GM19035 (cell line): Measurements from ENCODE around the gene LSM7.
"Not testable (repeated sequence)": the region's sequence is repeated elsewhere in the genome, so short reads cannot be mapped to it uniquely, and the experiment has no call there.

Experiments used
- ATAC-seq: cut with Tn5 transposase; IDR thresholded peaks from one replicate; pipeline ENCODE4 v1.9.1; 2021; ENCODE audit not compliant: unreplicated experiment

LSM7 gene

DNA sequence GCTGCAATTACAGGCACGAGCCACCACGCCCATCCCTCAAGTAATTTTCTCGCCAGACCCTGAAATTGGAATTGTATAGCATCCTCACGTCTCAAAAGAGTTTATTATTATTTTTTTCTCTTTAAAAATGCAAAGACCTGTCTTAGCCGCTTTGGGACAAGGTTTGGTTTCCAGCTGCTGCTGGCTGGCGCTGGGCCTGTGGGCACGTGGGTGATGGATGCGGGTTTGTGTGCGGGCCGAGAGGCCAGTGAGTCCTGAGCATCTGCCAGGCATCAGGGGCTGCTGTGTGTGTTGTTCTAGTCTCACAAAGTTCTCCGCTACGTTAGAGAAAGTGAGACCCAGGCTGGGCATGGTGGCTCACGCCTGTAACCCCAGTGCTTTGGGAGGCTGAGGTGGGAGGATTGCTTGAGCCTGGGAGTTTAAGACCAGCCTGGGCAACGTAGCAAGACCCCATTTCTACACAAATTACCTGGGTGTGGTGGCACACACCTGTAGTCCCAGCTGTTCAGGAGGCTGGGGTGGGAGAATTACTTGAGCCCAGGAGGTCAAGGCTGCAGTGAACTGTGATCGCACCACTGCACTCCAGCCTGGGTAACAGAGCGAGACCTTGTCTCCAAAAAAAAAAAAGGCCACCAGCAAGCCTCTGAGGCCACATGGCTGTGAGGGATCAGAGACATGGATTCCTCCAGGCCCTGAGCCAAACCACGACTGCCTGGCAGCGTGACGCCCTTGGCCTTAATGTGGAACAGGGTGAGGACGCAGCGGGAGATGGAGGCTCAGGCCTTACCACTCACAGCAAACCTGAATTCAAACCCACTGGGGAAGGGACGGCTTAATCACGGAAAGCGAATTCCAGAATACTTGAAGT lies 27.0 kb upstream of the LSM7 start:
- no peak for ATAC-seq

DNA sequence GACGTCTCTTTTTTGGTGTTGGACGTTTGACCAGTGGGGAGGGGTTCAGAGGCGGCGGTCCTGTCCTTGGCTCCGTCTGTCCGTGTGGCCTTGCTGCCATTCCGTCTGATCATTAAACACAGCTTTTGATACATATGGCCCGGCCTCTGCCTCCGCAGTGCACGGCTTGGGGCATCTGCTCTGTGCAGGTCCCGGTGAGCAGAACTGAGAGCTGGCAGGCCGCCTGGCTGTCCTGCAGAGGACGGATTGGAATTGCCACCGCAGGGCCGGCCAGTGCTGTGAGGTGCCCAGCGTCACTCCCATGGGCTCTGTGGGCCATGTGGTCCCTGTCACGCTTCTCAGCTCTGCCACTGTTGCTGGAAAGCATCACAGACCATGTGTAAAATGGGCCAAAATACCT lies 26.3 kb upstream of the LSM7 start:
- no peak for ATAC-seq

DNA sequence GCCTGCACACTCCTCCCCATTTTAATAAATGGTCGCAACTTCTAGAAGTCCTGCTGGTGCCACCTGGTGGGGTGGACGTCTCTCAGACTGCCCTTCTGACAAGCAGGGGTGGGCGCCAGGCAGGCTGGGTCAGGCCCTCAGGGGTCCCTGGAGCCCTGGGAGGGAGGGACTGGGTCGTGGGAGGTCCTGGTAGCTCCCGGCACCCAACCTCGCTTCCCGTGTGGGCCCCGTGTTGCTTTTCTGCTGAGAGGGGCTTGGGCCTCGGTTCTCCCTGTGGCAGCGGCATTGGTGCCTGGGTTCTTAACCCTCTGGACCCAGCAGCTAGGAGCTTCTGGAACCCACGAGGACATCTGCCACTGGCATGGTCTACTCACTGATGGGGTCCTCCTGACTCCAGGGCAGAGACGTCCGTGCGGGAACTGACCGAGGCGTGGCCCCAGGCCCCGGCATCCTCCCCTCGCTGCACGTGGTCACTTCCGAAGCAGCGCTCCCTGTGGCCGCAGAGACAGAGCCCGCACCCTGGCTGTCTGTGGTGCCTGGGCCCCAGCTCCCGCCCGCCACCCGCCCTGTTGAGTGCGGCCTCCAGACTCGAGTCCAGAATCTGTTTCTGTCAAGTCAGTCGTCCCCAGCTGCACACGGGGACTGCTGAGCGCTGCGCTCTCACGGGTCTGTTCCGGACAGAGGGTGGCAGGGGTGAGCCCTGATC lies 25.7 kb upstream of the LSM7 start:
- no peak for ATAC-seq

DNA sequence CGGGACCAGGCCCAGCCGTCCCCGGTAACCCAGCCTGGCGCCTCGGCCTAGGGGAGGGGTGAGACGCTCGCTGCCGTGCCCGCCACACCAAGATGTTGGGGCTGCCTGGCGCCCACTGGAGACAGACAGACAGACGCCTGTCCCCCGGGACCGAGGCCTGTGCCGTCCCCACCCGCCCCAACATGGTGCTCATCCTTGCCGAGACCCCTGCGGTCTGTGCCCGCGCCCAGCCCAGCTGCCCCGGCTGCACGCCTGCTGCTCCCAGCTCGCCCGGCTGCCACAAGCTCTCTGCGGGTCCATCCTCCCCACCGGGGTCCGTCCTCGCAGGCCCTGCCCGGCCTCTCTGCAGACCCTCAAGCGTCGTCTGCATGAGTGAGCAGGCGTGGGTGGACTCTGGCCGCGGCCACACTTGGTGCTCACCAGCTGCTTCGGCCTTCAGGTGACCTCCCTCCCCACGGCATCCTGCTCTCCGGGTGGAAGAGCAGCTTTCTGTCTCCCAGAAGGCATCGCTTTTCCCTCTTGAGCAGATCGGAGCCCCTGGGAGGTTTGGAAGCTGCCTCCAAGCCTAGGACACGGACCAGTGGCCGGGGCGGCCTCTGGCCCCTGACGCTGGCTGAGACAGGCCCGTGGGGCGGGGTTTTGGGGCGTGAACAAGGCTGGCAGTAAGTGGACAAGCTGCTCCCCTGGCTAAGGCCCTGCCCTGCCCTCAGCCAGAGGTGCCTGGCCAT lies 24.9 kb upstream of the LSM7 start:
- ATAC-seq, result no peak

DNA sequence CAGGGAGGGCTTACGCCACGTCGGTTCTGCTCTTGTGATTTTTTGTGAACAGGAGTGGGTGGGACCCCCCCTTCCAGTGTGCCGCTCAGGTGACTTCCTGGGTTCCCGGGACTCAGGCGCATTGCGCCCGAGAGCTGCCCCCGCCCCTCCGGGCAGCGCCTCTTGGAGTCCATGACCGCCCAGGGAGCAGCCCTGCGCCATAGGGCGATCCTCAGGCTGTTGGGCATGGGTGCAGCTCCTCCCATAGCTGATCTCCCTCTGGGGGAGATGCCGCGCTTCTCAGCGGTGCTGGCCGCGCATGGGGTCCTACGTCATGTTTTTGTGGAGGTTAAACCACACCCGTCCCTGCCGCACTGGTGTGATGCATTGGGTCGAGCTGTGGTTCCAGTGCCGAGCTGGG lies 23.7 kb upstream of the LSM7 start:
- no peak for ATAC-seq

DNA sequence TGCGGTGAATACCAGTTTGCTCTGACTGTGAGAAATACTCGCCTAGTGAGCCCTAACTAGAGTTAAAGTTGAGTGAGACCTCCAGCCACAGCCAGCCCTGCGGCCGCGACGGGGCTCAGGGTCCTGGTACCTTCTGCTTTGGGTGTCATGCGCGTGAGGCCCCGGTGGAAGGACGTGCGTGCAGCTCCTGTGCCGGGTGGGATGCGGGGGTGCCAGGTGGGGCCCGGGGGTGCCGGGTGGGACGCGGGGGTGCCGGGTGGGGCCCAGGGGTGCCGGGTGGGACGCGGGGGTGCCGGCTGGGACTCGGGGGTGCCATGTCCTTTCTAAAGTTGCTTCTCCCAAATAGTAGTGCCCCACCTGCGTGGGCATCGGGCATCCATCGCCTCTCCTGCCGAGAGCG lies 23.2 kb upstream of the LSM7 start:
- no peak for ATAC-seq

DNA sequence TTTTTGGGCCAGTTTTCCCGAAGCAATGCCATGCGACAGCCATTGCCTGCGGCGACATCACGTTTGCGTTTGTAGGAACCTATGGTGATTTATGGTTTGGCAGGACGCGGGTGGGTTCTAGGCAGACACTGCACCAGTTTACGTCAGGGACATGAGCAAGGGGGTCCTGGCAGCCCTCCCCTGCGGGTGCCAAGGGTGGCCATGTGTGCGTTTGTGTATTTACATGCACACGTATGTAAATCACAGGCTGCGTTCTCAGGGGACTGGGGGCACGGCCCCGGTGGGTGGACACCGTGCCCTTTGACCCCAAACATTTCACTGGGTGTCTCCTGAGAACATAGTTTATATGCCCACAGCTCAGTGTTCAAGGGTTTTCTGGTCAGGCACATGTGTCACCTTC lies 22.3 kb upstream of the LSM7 start:
- no peak for ATAC-seq

DNA sequence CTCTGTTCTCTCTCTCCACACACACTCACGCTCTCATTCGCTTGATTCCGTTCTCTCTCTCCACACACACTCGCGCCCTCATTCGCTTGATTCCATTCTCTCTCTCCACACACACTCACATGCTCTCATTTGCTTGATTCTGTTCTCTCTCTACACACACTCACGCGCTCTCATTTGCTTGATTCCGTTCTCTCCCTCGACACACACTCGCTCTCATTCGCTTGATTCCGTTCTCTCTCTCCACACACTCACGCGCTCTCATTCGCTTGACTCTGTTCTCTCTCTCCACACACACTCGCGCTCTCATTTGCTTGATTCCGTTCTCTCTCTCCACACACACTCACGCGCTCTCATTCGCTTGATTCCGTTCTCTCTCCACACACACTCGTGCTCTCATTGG lies 21.4 kb upstream of the LSM7 start:
- not testable (repeated sequence) for ATAC-seq

DNA sequence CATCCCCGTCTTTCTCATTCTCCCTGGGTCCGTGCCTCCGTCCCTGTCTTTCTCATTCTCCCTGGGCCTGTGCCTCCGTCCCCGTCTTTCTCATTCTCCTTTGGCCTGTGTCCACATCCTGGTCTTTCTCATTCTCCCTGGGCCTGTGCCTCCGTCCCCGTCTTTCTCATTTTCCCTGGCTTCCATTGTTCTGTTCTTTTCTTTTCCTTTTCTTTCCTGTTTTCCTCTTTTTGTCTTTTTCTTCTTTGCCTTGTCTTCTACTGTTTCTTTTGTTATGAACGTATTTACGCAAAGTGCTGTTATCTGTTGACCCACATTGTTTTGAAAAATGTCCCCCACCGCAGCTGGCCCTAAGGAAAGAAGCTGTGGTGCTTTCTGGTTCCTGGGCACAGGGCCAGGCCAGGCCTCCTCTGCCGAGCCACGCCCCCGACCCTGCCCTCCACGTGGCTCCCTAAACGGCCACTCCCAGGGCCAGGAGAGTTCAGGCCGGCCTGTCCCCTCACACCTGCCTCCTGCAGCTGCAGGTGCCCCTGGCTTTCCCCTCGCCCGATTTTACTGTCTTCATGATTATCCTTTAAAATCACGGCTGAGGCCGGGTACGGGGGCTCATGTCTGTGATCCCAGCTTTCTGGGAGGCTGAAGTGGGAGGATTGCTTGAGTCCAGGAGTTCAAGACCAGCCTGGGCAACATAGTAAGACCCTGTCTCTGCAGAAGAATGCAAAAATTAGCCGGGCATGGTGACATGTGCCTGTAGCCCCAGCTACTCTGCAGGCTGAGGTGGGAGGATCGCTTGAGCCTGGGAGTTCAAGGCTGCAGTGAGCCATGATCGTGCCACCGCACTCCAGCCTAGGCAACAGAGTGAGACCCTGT lies 17.6 kb upstream of the LSM7 start:
- no peak for ATAC-seq

DNA sequence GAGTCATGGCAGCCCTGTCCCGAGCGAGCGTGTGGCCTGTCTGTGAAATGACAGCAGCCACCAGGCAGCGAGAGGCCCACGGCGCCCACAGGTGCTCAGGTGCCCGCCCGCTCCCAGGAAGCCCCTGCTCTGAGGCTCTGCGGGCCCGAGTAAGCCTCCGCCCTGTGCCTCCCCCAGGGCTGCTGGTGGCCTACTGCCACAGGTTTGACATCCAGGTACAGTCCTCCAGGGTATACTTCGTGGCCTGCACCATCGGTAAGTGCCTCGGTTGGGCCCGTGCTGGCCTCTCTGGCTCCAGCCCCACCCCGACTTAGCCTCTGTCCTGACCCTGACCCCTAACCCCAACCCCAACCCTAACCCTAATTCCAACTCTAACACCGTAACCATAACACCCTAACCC lies 16.7 kb upstream of the LSM7 start:
- ATAC-seq, result no peak

DNA sequence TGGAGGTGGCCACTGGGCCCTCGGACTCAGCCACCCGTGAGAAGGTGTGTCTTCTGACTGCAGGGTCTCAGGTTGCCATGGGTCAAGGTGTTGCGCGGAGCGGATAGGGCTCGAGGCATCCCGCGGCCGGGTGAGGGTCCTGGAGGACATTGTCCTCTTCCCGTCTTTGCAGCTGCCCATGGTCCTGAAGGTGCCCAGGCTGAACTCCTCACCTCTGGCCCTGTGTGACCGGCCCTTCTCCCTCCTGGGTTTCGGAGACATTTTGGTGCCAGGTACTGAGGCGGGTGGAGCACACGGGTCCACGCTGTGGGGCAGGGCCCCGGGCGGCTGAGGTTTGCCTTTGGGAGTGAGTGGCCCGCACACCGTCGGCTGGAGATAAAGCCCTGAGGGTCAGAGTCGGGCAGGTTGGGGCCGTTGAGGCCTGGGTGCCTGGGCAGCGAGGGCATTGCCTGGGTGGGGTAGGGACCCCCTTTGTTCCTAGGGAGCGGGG lies 16.0 kb upstream of the LSM7 start:
- ATAC-seq, result no peak

DNA sequence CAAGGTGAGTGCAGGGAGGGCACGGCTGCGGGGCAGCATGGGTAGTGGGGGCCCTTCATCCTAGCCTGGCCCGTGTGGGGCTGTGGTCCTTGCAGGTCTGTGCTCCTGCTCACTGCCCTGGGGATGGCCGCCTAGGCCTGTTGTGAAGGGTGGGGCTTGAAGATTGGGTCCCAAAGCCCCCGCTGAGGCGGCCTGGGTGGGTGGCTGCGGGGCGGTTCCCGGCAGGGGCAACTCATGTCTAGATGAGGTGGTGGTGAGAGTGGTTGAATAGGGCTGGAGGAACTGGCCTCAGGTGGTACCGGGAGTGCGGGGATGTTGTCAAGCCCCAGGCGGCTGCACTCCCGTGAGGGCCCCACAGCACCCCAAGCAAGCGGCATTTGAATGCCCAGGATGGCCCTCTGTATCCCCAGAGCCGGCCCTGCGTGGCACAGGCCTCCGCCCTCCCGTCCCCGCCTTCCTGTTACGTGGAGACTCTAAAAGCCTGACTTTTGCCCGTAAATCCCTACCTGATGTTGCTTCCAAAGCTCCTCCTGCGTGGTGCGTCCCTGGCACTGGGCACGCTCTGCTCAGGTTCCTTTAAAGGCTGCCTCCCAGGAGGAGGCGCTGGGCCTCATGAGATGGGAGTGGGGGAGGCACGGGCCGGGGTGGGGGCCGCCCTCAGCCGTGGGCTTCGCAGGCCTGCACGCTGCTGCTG lies 15.1 kb upstream of the LSM7 start:
- no peak for ATAC-seq

DNA sequence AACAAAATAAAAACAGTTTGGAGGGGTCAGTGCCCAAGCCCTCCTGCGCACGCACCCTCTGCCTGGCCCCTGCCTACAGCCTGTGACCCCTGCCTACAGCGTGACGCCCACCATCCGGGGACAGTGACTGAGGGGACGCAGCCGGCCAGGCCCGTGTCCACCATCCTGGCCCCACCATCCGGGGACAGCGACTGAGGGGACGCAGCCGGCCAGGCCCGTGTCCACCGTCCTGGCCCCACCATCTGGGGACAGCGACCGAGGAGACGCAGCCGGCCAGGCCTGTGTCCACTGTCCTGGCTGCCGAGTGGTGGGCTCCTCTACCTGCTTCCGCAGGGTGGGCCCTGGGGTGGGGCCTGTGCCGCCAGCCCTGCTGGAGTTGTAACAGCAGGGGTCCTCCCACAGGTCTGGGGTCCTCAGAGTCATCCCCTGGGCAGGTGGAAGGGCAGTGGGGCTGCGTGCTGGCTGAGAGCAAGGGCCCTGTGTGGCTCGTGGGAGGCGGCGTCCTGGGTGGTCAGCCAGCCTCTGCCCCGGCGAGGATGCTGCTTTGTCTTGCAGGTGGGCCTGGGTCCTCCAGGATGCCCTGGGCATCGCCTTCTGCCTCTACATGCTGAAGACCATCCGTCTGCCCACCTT lies 14.4 kb upstream of the LSM7 start:
- no peak for ATAC-seq

DNA sequence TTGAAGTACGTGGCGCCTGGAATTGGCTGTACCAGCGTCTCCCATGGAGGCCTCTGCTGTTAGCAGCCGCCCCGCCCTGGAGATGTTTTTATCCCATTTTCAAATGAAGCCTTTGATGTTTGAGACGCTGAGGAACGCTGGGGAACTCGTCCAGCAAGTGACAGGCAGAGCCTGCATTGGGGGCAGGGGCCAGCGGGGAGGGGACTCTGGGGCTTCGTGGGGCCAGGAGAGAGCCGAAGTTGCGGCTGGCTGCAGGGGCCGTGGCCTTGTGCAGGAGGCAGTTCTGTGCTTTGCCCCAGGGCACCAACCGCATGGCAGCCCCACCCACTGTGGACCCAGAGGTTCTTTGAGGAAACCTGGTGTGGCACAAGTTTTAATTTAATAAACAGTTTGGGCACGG lies 13.6 kb upstream of the LSM7 start:
- ATAC-seq, result no peak

DNA sequence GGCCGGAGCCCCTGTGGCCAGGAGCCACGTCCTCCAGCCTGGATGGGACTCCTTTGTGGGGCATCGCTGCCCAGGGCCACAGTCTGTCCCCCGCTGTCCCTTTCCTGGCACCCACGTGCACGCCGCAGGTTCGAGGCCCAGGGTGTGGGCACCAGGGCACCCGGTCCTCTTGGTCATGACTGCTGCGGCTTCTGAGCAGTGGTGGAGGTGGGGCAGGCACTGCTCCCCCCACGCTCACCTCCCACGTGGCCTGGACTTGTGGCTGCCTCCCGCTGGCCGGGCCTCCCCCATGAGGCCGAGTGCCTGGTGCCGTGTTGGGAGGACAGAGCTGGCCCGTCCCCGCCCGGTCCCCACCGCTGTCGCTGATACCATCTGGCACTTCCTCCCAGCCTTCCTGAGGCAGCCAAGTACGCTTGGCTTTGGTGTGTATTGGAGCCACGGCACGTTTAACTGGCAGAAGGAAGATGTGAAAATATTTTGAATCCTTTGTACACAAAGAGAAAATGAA lies 12.9 kb upstream of the LSM7 start:
- ATAC-seq, result no peak

DNA sequence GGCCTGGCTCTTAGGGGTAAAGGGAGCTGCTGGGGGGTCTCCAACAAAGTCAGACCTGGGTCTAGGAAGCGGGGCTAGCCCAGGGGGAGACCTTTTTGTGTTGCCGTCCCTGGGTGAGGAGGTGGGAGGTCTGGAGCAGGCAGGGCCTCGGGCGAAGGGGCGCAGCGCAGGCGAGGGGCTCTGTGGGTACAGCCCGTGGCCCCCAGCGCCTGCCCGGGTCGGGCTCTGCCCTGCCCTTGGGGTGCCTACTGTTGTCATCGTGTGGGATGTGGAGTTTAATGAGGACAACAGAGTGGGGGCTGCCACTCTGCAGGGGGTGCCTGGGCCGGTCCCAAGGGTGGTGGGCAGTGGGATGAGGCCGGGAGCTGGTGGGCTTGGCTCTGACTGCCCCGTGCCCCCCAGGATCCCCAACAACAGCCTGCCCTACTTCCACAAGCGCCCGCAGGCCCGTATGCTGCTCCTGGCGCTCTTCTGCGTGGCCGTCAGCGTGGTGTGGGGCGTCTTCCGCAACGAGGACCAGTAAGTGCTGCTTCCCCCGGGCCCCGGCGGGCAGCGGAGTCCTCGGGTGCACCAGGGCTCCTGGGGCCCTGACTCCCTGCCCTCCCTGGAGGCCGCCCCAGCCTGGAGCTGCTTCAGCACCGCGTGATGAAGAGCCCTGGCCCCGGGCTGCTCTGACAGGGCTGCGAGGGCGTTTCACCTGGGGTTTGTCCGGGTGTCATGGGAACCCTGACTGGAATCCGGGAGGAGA lies 12.3 kb upstream of the LSM7 start:
- ATAC-seq, result no peak

DNA sequence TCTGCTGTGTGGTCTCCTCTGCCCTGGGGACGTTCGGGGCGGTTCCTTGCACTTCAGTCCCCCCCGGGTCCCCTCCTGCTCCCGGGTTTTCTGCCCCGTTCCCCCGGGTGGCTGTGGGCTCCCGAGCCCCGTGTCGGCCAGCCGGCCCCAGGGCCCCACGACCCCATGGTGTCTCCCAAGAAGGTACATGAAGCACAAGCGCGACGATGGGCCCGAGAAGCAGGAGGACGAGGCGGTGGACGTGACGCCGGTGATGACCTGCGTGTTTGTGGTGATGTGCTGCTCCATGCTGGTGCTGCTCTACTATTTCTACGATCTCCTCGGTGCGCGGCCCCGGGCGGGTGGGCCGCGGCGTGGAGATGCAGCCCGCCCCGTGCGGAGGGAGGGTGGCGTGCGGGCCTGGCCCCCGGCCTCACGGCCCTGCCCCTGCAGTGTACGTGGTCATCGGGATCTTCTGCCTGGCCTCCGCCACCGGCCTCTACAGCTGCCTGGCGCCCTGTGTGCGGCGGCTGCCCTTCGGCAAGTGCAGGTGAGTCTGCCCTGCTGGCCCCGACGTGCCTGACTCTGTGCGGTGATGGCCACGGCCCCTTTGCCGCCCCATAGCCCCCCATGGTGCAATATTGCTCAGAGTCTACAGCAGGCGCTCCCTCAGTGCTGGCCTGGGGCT lies 11.4 kb upstream of the LSM7 start:
- no peak for ATAC-seq
